Measurements from ENCODE around the gene CNTRL.

The CNTRL gene

DNA sequence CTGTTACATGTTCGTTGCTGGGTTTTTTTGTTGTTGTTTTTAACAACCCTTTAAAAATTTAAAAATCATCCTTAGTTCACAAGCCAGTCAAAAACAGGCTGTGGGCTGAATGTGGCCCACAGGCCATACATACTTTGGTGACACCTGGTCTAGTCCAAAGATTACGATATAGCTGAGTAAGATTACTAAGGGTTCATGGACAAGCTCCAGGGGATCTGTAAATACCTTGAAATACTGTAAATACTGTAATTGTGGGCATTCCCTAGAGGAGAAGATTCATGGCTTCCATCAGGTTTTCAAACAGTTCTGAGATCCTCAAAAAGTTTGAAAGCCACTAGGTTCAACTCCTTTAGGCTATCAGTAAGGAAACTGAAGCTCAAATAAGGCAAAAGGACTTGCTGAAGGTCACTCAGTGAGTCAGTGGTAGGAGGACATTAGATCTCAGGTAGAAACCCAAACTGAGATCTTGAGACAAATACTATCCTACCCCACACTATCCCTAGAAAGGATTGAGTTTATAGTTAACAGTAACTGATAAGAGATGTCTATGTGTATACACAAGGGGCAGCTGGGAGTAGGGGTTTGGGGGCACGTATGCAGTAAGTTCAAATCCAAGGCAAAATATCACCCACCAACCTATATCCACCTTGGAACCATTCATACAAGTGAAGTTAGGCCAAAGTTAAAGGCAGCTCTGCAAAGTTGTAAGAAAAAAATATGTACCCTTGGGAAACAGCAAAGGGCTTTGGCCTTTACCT is 109.1 kb downstream of the CNTRL start:
- FAIRE-seq: no peak

DNA sequence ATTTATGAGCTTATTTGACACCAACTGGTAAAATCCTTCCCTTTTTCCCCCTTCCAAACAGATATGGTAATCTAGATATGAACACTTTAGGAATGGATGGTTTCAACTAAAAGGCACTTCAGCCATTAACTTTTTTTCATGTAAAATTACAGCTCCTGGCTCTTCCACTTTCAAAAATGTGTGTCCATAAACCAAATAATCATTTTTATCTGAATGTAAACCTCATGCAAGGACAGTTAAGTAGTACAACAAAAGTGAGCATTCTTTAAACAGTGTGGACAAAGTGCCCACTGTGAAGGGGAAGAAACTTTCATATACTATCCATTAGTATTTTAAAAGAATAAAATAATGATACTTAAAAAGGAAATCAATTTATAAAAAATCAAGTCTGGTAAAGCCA is 109.7 kb downstream of the CNTRL start:
- no peak for FAIRE-seq

DNA sequence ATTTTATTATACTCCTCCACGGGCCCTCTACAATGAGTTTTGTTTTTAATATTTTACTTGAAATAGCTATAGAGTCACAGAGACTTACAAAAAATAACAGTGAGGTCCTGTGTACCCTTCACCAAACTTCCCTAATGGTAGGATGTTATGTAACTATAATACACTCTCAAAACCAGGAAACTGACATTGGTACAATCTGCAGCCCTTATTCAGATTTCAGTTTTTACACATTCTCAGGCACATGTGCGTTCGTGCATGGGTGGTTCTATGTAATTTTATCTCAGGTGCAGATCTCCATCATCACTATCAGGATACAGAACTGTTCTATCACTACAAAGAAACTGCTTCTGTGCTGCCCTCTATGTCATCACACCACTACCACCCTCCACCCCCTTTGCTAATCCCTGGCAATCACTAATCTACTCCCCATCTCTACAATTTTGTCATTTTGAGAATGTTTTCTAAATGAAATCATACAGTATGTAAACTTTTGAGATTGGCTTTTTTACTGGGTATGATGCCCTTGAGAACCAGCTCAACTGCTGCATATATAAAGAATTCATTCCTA is 110.5 kb downstream of the CNTRL start:
- FAIRE-seq: no peak

DNA sequence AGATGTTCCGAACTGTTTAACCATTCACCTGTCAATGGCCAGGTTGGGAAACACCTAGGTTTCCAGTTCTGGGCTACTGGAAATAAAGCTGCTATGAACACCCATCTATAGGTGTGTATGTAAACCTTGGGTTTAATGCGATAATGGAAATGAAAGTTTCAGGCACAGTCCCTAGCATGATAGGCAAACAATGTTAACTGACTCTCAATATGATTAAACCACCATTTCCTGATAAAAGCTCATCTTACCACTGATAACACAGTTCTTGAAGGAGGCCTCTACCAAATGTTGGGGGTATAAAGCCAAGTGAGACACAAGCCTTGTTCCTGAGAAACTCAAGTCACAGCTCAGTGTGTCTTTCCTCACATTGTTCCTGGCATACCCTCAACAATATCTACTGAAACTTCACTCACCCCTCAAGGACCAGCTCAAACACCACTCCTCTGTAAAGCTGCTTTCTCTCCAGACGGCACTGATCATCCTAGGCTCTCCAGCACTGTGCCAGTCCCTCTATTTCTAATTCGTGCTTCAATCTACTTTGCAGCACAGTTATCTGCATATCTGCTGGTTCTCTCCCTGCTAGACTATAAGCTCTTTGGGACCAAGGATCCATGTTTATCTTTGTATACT is 111.1 kb downstream of the CNTRL start:
- FAIRE-seq: no peak

DNA sequence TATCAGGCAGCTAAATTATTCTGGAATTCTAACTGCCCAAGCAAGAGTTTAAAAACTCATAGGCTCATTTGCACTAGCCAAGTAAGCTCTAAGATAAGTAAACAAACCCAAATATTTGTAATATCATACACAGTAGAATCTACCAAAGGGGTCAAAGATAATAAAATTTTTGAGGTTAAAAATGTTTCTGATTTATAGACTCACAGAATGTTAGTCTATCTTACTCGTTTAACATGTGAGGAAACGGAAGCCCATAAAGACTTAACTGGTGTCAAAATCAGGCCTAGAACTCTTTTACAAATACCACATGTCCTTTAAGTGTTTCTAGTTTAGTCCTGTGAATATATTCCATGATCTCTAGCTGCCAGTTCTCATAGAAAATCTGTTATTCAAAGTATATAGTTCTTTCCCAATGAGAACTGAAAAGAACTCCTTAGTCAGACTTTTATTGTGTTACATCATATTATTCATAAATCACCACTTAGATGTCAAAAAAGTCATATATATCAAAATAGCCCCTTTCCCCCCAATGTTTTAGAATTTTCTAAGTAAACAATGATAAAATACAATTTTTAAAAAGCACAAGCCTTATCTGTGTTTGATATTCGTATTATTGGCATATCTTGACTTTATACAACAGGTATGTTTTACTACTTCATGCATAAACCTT is 113.0 kb downstream of the CNTRL start:
- FAIRE-seq: peak; percentile 26

DNA sequence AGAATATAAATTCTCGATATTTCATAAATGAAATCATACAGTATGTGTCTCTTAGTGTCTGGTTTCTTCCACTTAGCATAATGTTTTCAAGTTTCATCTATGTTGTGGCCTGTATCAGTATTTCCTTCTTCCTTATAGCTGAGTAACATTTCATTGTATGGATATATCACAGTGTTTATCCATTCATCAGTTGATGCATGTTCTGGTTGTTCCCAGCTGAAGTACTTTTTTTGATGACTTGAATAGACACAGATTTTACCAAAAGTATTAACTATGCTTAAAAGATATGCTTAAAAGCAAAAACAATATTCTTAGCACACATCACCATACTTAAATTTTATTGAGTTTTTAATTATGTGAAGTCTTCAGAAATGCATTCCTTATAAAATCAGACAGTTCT is 114.3 kb downstream of the CNTRL start:
- FAIRE-seq: no peak

DNA sequence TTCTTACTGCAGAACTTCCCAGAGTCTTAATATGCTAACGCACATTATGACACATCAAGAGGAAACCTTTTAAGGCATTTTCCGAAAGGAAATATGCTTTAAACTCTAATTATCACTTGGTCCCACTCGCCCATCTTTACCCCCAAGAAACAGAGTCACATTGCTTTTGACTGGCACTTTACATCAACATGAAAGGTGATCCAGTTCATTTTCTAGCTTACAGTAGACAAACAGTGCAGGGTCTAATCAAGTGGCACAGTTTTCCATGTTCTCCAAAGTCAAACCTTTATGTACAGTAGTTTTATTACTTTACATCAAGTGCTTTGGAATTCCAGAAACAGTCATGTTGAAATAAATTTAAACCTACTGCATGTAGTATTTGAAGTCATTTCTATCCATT is 114.9 kb downstream of the CNTRL start:
- FAIRE-seq: no peak

DNA sequence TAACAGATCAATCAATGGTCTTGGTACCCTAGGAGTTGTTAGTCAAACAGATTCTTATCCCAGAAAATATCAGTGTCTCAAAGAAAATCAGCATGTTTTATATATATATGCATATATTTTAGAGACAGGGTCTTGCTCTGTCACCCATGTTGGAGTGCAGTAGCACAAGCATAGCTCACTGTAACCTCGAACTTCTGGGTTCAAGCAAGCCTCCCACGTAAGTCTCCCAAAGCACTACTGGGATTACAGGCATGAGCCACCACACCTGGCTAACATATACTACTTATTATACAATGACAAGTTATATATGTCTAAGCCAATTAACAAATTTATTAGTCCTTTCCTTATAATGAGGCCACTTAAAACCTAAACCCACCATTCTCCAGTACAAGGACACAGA is 116.5 kb downstream of the CNTRL start:
- FAIRE-seq: no peak

DNA sequence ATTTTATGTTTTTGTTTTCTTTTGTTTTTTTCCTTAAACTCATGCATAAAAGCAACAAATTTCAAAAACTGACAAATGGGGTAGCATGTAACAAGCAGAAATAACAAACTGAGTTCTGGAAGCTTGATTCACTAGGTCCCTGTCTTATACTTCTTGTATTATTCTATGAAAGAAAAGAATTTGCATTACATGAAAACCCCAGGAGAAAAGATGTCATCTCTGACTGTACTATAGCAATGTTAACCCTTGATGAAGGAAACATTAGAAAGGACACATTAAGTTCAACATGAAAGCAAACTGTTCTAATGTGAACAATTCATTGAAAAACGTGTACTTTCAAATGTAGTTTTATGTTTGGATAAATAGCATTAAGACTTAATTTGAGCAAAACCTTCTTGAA is 117.8 kb downstream of the CNTRL start:
- no peak for FAIRE-seq

DNA sequence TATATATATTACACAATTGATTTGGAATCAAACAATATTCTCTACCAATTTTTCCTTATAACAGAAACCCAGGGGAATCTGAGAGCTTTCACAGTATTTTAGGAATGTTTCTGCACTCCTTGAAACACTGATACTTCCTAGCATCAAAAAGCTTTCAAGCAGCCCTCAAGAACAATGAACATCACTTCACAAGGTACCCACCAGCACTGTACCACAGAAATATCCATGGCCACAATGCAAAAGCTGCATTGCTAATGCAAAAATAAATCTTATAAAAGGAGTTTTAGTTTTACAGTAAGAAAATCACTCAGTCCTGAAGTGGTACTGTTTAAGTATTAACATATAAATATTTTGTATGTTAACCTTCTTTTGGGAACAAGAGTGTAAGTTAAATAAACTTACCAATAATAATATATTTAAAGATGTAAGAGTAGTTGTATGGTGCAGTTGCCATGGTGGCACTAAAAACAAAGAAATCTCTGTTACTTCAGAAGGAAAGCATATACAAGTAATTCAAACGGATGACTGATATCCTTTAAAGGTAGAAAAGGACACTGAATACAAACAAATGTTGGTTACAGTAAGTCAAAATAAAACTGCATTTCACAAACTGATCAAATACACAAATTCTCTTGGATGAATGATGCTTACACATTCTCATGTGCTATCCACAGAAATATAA is 118.3 kb downstream of the CNTRL start:
- FAIRE-seq: no peak

DNA sequence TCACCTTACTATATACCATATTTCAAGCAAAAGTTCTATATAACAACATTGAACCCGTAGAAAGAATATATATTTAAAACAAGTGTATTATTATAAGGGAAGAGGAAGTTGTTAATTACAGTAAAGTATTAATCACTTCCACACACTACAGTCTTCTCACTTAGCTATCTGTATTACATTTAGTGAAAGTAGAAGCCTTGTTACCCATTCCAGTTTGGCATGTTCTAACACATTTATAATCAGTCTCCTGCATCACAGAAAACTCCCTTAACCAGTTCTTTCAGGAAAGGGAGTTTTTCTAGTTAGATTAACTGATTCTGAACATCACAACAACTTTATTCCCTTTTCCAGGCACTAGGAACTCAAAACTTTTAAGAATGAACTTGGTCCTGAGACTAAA is 120.0 kb downstream of the CNTRL start:
- no peak for FAIRE-seq

DNA sequence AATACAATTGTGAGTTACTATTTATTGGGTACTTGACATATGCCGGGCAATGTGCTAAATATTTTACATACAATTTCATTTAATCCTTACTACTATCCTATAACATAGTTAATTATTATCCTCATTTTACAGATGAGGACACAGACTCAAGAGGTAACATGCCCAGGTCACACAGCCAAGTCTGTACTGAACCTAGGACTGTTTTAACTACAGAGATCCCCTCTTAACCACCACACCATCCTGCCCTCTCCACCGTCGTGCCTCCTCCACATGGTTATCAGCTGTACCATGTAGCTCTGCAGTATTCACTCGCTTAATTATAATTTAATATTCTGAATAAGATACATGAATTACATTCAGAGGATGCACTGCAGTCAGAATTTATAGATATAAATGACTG is 121.6 kb downstream of the CNTRL start:
- no peak for FAIRE-seq

DNA sequence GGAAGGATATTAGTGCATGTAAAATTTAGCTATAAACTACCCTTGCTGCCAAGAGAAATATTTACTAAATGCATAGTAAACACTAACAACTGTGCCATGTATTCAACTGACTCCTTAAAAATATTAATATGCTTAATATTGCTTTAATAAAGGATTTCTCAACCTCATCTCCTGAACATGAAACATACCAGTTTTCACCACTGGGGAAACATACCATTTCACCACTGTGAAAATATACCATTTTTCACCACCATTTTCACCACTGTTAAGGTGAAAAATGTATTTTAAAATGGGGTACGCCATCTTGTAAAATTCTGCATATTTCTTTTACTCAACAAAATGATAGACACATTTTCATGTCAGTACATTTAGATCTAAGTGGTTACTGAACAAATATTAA is 122.4 kb downstream of the CNTRL start:
- no peak for FAIRE-seq

DNA sequence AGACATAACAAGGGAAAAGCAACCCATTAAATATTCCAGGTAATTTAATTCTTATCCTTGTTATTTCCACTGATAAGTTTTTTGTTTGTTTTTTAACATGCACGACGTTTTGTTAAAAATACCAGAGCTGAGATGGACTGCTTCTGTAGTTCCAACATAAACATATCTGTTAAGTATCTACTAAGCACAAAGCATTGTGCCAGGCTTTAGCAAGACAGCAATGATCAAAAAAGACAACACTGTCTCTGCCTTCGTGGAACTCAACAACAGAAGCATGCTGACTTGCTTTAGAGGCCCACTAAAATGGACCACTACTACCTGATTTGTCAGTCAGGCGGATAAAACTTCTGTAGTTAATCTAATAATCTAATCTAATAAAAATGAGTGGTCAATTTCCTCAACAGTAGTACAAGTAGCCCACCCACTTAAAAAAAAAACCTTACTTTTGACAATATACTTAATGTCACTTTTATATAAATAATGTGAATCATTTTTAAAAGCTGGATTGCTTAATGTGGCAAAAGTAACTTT is 123.8 kb downstream of the CNTRL start:
- FAIRE-seq: no peak

DNA sequence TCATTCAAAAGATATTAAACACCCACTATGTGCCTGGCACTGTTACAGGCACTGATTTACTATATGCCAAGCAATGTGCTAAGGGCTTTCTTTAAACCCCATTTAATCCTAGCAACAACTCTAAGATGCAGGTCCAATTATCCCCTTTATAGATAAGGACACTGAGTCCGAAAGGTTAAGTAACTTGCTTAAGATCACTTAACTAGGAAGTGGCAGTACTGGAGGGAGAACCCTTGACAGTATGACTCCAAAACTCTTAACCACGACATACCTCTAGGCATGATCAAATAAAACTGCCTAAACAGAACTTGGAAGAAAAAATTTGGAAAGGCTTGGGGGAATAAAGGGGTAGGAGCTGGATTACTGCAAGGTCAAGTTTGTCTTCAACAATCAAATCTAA is 125.2 kb downstream of the CNTRL start:
- no peak for FAIRE-seq

DNA sequence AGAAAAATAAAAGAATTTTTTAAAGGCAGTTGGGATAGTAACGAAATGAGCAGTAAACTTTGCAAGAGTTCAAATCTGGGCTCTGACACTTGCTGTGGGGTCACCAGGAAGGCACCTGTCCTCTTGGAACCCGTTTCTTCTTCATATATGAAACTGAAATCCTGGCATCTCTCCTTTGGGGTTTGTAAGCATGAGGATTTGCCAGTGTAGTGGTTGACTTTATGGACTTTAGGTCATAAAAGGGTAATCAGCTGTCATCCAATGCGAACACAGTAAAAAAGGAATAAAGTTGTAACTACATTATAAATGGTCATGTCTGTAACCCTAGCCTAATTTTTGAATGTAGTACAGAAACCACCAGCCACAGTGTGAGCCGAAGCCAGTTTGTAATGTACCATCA is 125.6 kb downstream of the CNTRL start:
- no peak for FAIRE-seq

DNA sequence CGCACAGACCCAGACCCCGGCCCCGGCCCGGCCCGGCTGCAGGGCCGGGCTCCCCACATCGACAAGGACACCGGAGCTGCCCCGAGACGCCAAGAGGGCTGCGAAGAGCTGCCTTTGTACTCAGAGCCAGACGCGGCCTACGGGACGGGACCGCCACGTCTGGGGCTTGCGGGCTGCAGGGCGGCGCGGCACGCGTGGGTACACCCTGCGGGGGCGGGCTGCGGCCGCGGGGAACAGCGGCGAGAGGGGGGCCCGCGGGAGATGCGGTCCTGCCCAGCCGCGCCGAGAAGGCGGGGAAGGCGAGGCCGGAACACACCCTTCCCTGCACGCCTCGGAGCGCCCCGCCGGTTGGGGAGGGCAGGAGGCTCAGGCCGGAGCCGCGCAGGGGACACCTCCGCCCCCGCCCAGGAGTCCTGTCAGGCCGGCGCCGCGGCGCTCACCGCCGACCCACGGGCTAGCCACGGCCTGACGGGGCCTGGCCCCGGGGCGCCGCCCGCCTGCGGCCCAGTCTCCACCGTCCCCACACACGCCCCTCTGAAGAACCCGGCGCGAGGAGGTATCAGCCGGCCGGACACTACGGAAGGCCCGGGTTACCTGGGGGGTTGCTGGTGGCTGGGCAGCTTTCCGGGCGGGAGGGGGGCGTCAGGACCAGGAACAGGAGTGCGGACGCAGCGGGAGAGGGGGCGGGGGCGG is 126.4 kb downstream of the CNTRL start:
- FAIRE-seq: no peak

DNA sequence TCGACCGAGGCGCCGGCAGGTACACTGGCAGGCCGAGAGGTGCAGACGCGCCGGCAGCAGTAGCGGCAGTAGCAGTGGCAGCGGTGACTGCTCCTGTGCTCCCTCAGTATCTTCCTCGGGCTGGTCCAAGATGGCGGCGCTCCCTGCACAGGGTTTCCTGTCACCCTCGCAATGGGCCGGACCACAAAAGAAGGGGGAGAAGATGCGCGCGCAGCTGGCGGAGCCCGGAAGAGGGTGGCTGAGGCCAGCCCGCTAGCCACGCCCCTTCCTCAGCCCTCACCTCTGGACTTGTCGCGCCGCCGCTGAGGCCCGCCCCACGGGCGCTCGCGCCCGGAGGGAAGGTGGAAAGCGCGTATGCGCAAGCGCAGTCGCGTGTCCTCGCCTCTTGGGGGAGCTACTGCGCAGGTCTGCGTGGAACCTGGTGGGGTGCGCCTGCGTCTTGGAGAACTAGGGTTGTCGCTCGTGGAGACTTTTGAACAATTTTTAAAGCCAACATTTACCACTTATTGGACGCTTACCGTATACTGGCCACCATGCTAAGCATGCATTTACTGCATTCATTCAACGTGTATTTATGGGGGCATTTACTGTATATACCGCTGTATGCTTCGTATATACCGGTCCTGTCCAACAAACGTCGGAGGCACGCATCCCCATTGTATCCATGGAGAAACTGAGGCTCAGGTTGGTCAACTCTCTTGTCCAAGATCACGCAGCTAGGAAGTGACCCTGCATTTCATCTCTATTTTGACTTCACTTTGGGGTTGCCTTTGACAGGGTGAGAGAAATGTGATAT is 127.2 kb downstream of the CNTRL start, which contains the start of gene RAB14:
Gene RAB14 (minus strand): TSS at position 132 of the 796 bp plus-strand sequence. CDS start 8,457 bp downstream, outside the sequence.
- FAIRE-seq: peak; percentile 96

DNA sequence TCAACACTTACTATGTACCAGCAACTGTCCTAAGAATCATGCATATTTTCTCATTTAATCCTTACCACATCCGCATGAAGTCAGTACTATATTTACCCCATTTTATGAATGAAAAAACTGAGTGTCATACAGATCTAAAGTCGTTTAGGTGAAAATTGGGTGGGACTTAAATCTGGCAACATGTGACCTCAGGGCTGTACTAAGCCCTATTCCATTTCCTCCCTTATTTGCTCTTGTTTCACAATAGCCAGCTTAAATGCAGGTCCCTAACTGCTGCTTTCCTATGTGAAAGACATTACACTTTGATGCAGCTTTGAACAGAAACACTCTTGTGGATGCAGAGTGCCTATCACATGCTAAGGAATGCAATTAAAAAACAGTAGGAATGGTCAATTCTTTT is 129.4 kb downstream of the CNTRL start:
- no peak for FAIRE-seq

DNA sequence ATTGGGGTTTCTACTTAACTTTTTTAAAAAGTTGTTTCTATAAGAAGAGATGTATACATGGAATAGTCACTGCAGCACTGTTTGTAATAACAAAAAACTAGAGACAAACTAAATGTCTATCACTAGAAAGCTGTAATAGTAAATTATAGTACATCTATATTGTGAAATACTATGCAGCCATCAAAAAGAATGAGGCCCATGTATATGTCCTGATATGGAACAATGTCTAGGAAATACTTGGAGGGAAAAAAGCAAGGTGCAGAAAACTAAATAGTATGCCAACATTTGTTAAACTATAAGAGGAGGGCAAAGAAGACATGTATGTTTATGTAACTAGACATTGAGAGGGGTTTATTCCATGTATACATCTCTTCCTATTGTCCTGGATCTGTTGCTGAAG is 129.9 kb downstream of the CNTRL start:
- no peak for FAIRE-seq
